ENCODE results near the gene ADM5.

GRCh38 chr19:49713236-49713845, 23.9 kb downstream of the ADM5 start:
- TF ChIP-seq CTCF (IDR thresholded peaks at IDR 0.05; ENCODE audit: low read length) (no peak), EZH2 (IDR thresholded peaks at IDR 0.05; ENCODE audit: borderline replicate concordance, low read length) (no peak)
